HCT116 (cell line): ENCODE data around the gene GUK1. TPM values are rescaled to one million over a fixed set of nuclear protein-coding genes. Genes with fewer than 3 reads are reported as not detected.

Experiments used
- ATAC-seq: fragments of 200-7000 bp; cut with Tn5 transposase; 2 replicates; pipeline ENCODE4 v1.9.1; 2020; ENCODE audit warnings: mild to moderate bottlenecking, moderate library complexity
- BruUV-seq: library from RNA; stranded (reverse); fragments of 400-500 nt; replicated peaks from 2 replicates; lab custom pipeline; 2021; lab: Mats Ljungman, UMichigan
- CTCF ChIA-PET: fragments of 300-600 bp; sonication (Branson Sonifier 250); formaldehyde crosslinking; loops from one replicate; lab custom pipeline; 2021; ENCODE audit warnings: antibody characterized with exemption; lab: Charles Lee
- POLR2A ChIA-PET: fragments of 300-600, 350-600 bp; sonication (Branson Sonifier 250); formaldehyde crosslinking; loops from one replicate; lab custom pipeline; 2021; ENCODE audit warnings: antibody characterized with exemption; lab: Charles Lee
- RAD21 ChIA-PET, 2 experiments: fragments of 300-600 bp; sonication (Branson Sonifier 250); formaldehyde crosslinking; loops; one replicate each; lab custom pipeline; 2023; ENCODE audit warnings: low total read pairs in 2 of 2; ENCODE audit not compliant: uncharacterized antibody in 2 of 2, unreplicated experiment in 2 of 2, low non-redundant PET in 1 of 2; lab: Charles Lee
- DNase-seq: peaks from one replicate; pipeline ENCODE4 v3.0.0-alpha.2; 2010; ENCODE audit warnings: low read depth, low spot score
- H2AFZ ChIP-seq: fragments of 200-600 bp; shearing (Covaris generic), sonication (generic); 2 replicates; pipeline ENCODE4 v1.6.1; 2017; ENCODE audit warnings: low read depth, mixed run types, mixed read lengths, antibody characterized with exemption, low read length; ENCODE audit not compliant: poor library complexity, severe bottlenecking
- H3K27ac ChIP-seq: 2 replicates; pipeline ENCODE4 v1.5.1; 2012; ENCODE audit warnings: low read depth, low read length
- H3K27me3 ChIP-seq: fragments of 200-600 bp; sonication (generic); 2 replicates; pipeline ENCODE4 v1.6.1; 2016; ENCODE audit warnings: mixed run types, low read length, mixed read lengths; ENCODE audit not compliant: insufficient read depth
- H3K36me3 ChIP-seq, 2 experiments: fragments of 200-500 bp in 1 of 2; fragments of 200-600 bp in 1 of 2; sonication (Bioruptor generic) in 1 of 2; sonication (generic) in 1 of 2; 2 replicates each; pipeline versions ENCODE4 v1.5.1 to v1.6.1; 2014 to 2016; ENCODE audit warnings: low read length in 2 of 2, inconsistent platforms in 1 of 2, mixed read lengths in 1 of 2, mixed run types in 1 of 2; ENCODE audit not compliant: insufficient read depth in 2 of 2, control insufficient read depth in 1 of 2
- H3K4me1 ChIP-seq, 2 experiments: fragments of 200-600 bp in 1 of 2; sonication (generic) in 1 of 2; 2 replicates each; pipeline versions ENCODE4 v1.5.1 to v1.6.1; 2012 to 2017; ENCODE audit warnings: low read length in 2 of 2, inconsistent platforms in 1 of 2, mild to moderate bottlenecking in 1 of 2, mixed read lengths in 1 of 2, mixed run types in 1 of 2, moderate library complexity in 1 of 2; ENCODE audit not compliant: insufficient read depth in 2 of 2, control insufficient read depth in 1 of 2
- H3K4me2 ChIP-seq: fragments of 200-600 bp; sonication (generic); 2 replicates; pipeline ENCODE4 v1.6.1; 2017; ENCODE audit warnings: mixed run types, low read length, mixed read lengths
- H3K4me3 ChIP-seq, 2 experiments: fragments of 200-600 bp in 1 of 2; sonication (generic) in 1 of 2; replicated peaks in 1 of 2; 2 replicates each; pipeline ENCODE4 v1.5.1; 2011 to 2016; ENCODE audit warnings: low read length in 2 of 2, control low read depth in 1 of 2, low read depth in 1 of 2, mild to moderate bottlenecking in 1 of 2, mixed read lengths in 1 of 2, mixed run types in 1 of 2
- H3K79me2 ChIP-seq: fragments of 200-600 bp; sonication (generic); 2 replicates; pipeline ENCODE4 v1.6.1; 2017; ENCODE audit warnings: mild to moderate bottlenecking, mixed run types, low read length, moderate library complexity, mixed read lengths; ENCODE audit not compliant: insufficient read depth
- H3K9ac ChIP-seq: fragments of 200-600 bp; sonication (generic); 2 replicates; pipeline ENCODE4 v1.6.1; 2016; ENCODE audit warnings: low read length, mixed read lengths
- H3K9me2 ChIP-seq: fragments of 200-600 bp; sonication (generic), shearing (Covaris generic); 2 replicates; pipeline ENCODE4 v1.6.1; 2017; ENCODE audit warnings: mixed run types, mild to moderate bottlenecking, moderate library complexity; ENCODE audit not compliant: insufficient read depth
- H3K9me3 ChIP-seq, 2 experiments: fragments of 200-500 bp in 1 of 2; fragments of 200-600 bp in 1 of 2; sonication (Bioruptor generic) in 1 of 2; sonication (generic) in 1 of 2; 2 replicates each; pipeline ENCODE4 v1.6.1; 2014 to 2017; ENCODE audit warnings: low read length in 2 of 2, mixed read lengths in 2 of 2, inconsistent platforms in 1 of 2, low read depth in 1 of 2, mild to moderate bottlenecking in 1 of 2, mixed run types in 1 of 2, moderate library complexity in 1 of 2; ENCODE audit not compliant: control insufficient read depth in 1 of 2, insufficient read depth in 1 of 2
- H4K20me1 ChIP-seq: fragments of 200-600 bp; sonication (generic), shearing (Covaris generic); 2 replicates; pipeline ENCODE4 v1.6.1; 2017; ENCODE audit warnings: mixed run types, mild to moderate bottlenecking, moderate library complexity; ENCODE audit not compliant: insufficient read depth
- ATF3 ChIP-seq: IDR thresholded peaks from 2 replicates; pipeline ENCODE4 v1.6.1; 2012
- CEBPB ChIP-seq: IDR thresholded peaks from 2 replicates; pipeline ENCODE4 v1.6.1; 2012; ENCODE audit warnings: low read depth
- EZH2phosphoT487 ChIP-seq: fragments of 200-600 bp; IDR thresholded peaks from 2 replicates; pipeline ENCODE4 v1.6.1; 2018; ENCODE audit warnings: antibody characterized with exemption, borderline replicate concordance
- JUND ChIP-seq: IDR thresholded peaks from 2 replicates; pipeline ENCODE4 v1.6.1; 2012
- POLR2A ChIP-seq: IDR thresholded peaks from 2 replicates; pipeline ENCODE4 v1.7.0; 2011; ENCODE audit warnings: borderline replicate concordance; ENCODE audit not compliant: insufficient read depth, insufficient read length; ENCODE audit errors: extremely low read depth
- REST ChIP-seq: IDR thresholded peaks from 2 replicates; pipeline ENCODE4 v1.6.1; 2012; ENCODE audit warnings: low read depth
- SIN3A ChIP-seq: IDR thresholded peaks from 2 replicates; pipeline ENCODE4 v1.6.1; 2012; ENCODE audit warnings: low read depth
- SP1 ChIP-seq: IDR thresholded peaks from 2 replicates; pipeline ENCODE4 v1.6.1; 2012; ENCODE audit warnings: low read depth
- YY1 ChIP-seq: IDR thresholded peaks from 2 replicates; pipeline ENCODE4 v1.6.1; 2011; ENCODE audit warnings: low read length, low read depth, moderate library complexity, mild to moderate bottlenecking; ENCODE audit not compliant: insufficient replicate concordance; ENCODE audit errors: extremely low read depth
- intact Hi-C: fragments of 100-400 bp; cut with micrococcal nuclease; formaldehyde crosslinking; loops from 2 replicates; pipeline ENCODE4 v1.10.0; 2022
- total RNA-seq: library from RNA; stranded (reverse); gene quantifications from one replicate; pipeline ENCODE4 v1.2.1, GENCODE V29; 2021; ENCODE audit not compliant: unreplicated experiment

The GUK1 gene
- total RNA-seq, 1 experiment from 2014 or later = 145 TPM

GRCh38 chr1:228147768-228148167 lies 7.7 kb downstream of the GUK1 start:
- H3K9ac ChIP-seq = no peak overlapping the region
- H3K27ac ChIP-seq = no peak overlapping the region
- H4K20me1 ChIP-seq = no peaks in the 10 kb centered on the region
- no peaks in the 10 kb centered on the region for H3K9me3 ChIP-seq
- intact Hi-C loops = no loop called here
- no TSS peak for BruUV-seq
- POLR2A ChIA-PET = no interaction called here
- no peaks in the 10 kb centered on the region for H3K9me2 ChIP-seq
- no peak overlapping the region for H2AFZ ChIP-seq
- H3K4me2 ChIP-seq = no peak overlapping the region
- no peaks in the 10 kb centered on the region; a peak in 1 of 4 replicates for H3K4me1 ChIP-seq
- H3K4me3 ChIP-seq = no peak overlapping the region
- H3K79me2 ChIP-seq = peaks cover 32% of the 10 kb centered on the region
- RAD21 ChIA-PET = no interaction called here
- CTCF ChIA-PET = no interaction called here
- DNase-seq (no peak), ATAC-seq (no peak)
- 0 out of 4 replicates have a peak, but pooled peaks cover 0 to 6% of the 10 kb centered on the region in 2 experiments for H3K36me3 ChIP-seq
- TF ChIP-seq EZH2phosphoT487 = no peak
- no peak for TF ChIP-seq ATF3
- TF ChIP-seq SIN3A = no peak
- no peak for TF ChIP-seq REST
- TF ChIP-seq POLR2A = no peak
- no peak for TF ChIP-seq YY1
- TF ChIP-seq CEBPB = no peak
- TF ChIP-seq JUND = no peak
- no peak for TF ChIP-seq SP1
- H3K27me3 ChIP-seq = no peaks in the 10 kb centered on the region
